Measurements from ENCODE around the gene ASPRV1. TPM values are rescaled to one million over a fixed set of nuclear protein-coding genes. Genes with fewer than 3 reads are reported as not detected.

Gene ASPRV1
- total RNA-seq: 0.63 TPM
- long read RNA-seq: 0 reads

GRCh38 chr2:69961496-69961895, at the start of gene ASPRV1:
Gene ASPRV1, minus strand, starts transcription at chr2:69961631. Its CDS starts 195 bp downstream, at chr2:69961436.
- no peaks in the 10 kb centered on the region for H3K4me1 ChIP-seq
- H3K9me3 ChIP-seq (replicated peaks): no peaks in the 10 kb centered on the region
- no peak for DNase-seq
- no peak within 1 kb of the TSS for H3K27ac ChIP-seq (replicated peaks)
- H3K27me3 ChIP-seq (ENCODE audit: low read depth): no peaks in the 10 kb centered on the region
- intact Hi-C loops (cut with micrococcal nuclease): no loop called here
- H3K4me3 ChIP-seq: no peak within 1 kb of the TSS
- H3K36me3 ChIP-seq: no peaks in the 10 kb centered on the region
- TF ChIP-seq, protein P1, sequence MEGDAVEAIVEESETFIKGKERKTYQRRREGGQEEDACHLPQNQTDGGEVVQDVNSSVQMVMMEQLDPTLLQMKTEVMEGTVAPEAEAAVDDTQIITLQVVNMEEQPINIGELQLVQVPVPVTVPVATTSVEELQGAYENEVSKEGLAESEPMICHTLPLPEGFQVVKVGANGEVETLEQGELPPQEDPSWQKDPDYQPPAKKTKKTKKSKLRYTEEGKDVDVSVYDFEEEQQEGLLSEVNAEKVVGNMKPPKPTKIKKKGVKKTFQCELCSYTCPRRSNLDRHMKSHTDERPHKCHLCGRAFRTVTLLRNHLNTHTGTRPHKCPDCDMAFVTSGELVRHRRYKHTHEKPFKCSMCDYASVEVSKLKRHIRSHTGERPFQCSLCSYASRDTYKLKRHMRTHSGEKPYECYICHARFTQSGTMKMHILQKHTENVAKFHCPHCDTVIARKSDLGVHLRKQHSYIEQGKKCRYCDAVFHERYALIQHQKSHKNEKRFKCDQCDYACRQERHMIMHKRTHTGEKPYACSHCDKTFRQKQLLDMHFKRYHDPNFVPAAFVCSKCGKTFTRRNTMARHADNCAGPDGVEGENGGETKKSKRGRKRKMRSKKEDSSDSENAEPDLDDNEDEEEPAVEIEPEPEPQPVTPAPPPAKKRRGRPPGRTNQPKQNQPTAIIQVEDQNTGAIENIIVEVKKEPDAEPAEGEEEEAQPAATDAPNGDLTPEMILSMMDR (IDR thresholded peaks at IDR 0.05; ENCODE audit: borderline replicate concordance): no peak

- intact Hi-C loops (cut with micrococcal nuclease): no loop called here
- H3K27me3 ChIP-seq (ENCODE audit: low read depth): no peaks in the 10 kb centered on the region
- H3K4me3 ChIP-seq: no peak overlapping the region
- no peaks in the 10 kb centered on the region for H3K9me3 ChIP-seq (replicated peaks)
- H3K36me3 ChIP-seq: peaks cover 13% of the 10 kb centered on the region
- no peak overlapping the region for H3K27ac ChIP-seq (replicated peaks)
- TF ChIP-seq, protein P1 (IDR thresholded peaks at IDR 0.05; ENCODE audit: borderline replicate concordance): no peak
- H3K4me1 ChIP-seq: peaks cover 6% of the 10 kb centered on the region
- no peak for DNase-seq
Measured at GRCh38 chr2:70010576-70011111, 49.2 kb upstream of the ASPRV1 start.

- H3K27me3 ChIP-seq (ENCODE audit: low read depth): no peaks in the 10 kb centered on the region
- intact Hi-C loops (cut with micrococcal nuclease): no loop called here
- no peak overlapping the region for H3K4me3 ChIP-seq
- H3K36me3 ChIP-seq: peaks cover 7% of the 10 kb centered on the region
- H3K9me3 ChIP-seq (replicated peaks): no peaks in the 10 kb centered on the region
- H3K4me1 ChIP-seq: peaks cover 6% of the 10 kb centered on the region
- no peak overlapping the region for H3K27ac ChIP-seq (replicated peaks)
- TF ChIP-seq, protein P1 (IDR thresholded peaks at IDR 0.05; ENCODE audit: borderline replicate concordance): no peak
- DNase-seq: no peak
Measured at GRCh38 chr2:70009762-70010575, 48.5 kb upstream of the ASPRV1 start.

DNA sequence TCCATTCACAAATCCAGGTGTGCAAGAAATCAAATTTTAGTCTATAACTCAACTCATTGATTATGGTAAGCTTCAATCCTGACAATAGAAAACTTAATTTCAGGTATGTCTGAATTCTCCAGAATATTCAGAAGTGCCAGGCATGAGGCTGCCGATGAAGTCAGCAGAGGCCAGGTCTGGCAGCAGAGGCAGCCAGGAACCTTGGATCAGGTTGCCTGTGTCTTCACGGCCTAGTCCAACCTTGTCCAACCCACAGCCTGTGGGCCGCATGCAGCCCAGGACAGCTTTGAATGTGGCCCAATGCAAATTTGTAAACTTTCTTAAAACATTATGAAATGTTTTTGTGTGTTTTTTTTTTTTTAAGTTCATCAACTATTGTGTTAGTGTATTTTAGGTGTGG, 46.9 kb upstream of the ASPRV1 start:
- DNase-seq: no peak
- TF ChIP-seq, protein P1 (IDR thresholded peaks at IDR 0.05; ENCODE audit: borderline replicate concordance): no peak
- no peaks in the 10 kb centered on the region for H3K9me3 ChIP-seq (replicated peaks)
- H3K4me1 ChIP-seq: peaks cover 6% of the 10 kb centered on the region
- H3K36me3 ChIP-seq: no peaks in the 10 kb centered on the region
- no peak overlapping the region for H3K27ac ChIP-seq (replicated peaks)
- no peaks in the 10 kb centered on the region for H3K27me3 ChIP-seq (ENCODE audit: low read depth)
- no peak overlapping the region for H3K4me3 ChIP-seq
- intact Hi-C loops (cut with micrococcal nuclease): no loop called here

DNA sequence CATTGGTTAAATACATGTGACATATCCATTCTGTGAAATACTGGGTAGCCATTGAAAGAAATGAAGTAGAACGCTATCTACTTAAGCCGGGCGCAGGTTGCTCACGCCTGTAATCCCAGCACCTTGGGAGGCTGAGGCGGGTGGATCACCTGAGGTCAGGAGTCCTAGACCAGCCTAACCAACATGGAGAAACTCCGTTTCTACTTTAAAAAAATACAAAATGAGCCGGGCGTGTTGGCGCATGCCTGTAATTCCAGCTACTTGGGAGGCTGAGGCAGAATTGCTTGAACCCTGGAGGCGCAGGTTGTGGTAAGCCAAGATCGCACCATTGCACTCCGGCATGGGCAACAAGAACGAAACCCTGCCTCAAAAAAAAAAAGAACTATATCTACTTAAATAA, 45.7 kb upstream of the ASPRV1 start:
- Histone ChIP-seq H3K4me1 (peaks cover 6% of the 10 kb centered on the region), H3K9me3 (replicated peaks) (no peaks in the 10 kb centered on the region), H3K27me3 (ENCODE audit: low read depth) (no peaks in the 10 kb centered on the region), H3K27ac (replicated peaks) (no peak overlapping the region), H3K4me3 (no peak overlapping the region), H3K36me3 (no peaks in the 10 kb centered on the region)
- TF ChIP-seq, protein P1 (IDR thresholded peaks at IDR 0.05; ENCODE audit: borderline replicate concordance): no peak
- no peak for DNase-seq
- intact Hi-C loops (cut with micrococcal nuclease): no loop called here
